OCI-LY3 (cell line): ENCODE data around the gene TMEM239.

Experiments used
- EZH2phosphoT487 ChIP-seq: fragments of 200-600 bp; shearing (Covaris generic); IDR thresholded peaks from 2 replicates; pipeline ENCODE4 v1.6.1; 2018; ENCODE audit warnings: antibody characterized with exemption, mixed run types, low read depth
- TF ChIP-seq, protein P1 (sequence below): fragments of 200-600, 300-600 bp; sonication (generic); IDR thresholded peaks from 2 replicates; pipeline ENCODE4 v1.5.1; 2014; ENCODE audit warnings: antibody characterized with exemption, low read length, low read depth

DNA sequence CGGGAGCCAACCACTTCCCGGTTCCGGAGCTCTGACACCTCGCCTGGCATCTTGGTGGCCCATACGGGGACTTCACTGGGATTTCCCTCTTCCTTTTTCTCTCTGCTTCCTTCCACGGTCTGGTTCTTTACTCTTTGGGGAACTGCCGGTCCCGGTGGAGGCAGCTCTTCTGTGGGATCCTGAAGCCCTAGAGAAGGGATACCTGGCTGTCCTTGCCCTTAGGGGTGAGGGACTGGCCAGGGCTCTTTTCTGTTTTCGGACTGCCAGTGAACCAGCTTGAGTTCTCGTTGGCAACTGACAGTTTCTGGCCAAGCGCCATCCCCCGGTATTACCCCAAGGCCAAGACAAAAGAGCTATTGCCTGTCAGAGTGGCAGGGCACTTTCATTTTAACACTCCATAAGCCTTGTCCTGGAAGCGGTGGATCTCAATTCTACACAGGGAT is 14.9 kb upstream of the TMEM239 start:
- TF ChIP-seq, protein P1, sequence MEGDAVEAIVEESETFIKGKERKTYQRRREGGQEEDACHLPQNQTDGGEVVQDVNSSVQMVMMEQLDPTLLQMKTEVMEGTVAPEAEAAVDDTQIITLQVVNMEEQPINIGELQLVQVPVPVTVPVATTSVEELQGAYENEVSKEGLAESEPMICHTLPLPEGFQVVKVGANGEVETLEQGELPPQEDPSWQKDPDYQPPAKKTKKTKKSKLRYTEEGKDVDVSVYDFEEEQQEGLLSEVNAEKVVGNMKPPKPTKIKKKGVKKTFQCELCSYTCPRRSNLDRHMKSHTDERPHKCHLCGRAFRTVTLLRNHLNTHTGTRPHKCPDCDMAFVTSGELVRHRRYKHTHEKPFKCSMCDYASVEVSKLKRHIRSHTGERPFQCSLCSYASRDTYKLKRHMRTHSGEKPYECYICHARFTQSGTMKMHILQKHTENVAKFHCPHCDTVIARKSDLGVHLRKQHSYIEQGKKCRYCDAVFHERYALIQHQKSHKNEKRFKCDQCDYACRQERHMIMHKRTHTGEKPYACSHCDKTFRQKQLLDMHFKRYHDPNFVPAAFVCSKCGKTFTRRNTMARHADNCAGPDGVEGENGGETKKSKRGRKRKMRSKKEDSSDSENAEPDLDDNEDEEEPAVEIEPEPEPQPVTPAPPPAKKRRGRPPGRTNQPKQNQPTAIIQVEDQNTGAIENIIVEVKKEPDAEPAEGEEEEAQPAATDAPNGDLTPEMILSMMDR = no peak
- TF ChIP-seq EZH2phosphoT487 = no peak
